Activated T-cell treated with anti-CD3 and anti-CD28 coated beads, Interleukin-2, amount 50 U/mL, for 4 hours (primary cell): Measurements from ENCODE around the gene PRRT1B. TPM values are rescaled to one million over a fixed set of nuclear protein-coding genes. Genes with fewer than 3 reads are reported as not detected.
"Not testable (repeated sequence)": the region's sequence is repeated elsewhere in the genome, so short reads cannot be mapped to it uniquely, and the experiment has no call there.

Source experiments
- ATAC-seq, 2 donors: fragments of 200-7000 bp; cut with Tn5 transposase; one replicate each; pipeline ENCODE4 v1.10.0; 2021
- DNase-seq: peaks from one replicate; pipeline ENCODE4 v3.0.0-alpha.2; 2020
- H3K27me3 Mint-ChIP-seq: one replicate; pipeline ENCODE4 v1.8.0; 2021; ENCODE audit warnings: low read depth, mixed read lengths
- H3K36me3 Mint-ChIP-seq: one replicate; pipeline ENCODE4 v1.8.0; 2022; ENCODE audit warnings: mixed read lengths; ENCODE audit not compliant: insufficient read depth
- H3K4me1 Mint-ChIP-seq: one replicate; pipeline ENCODE4 v1.8.0; 2021; ENCODE audit warnings: low read depth, mixed read lengths
- H3K4me3 Mint-ChIP-seq: one replicate; pipeline ENCODE4 v1.8.0; 2021; ENCODE audit warnings: mild to moderate bottlenecking, moderate library complexity, mixed read lengths
- H3K9me3 Mint-ChIP-seq: one replicate; pipeline ENCODE4 v1.8.0; 2021; ENCODE audit warnings: mixed read lengths
- total RNA-seq, 3 donors: library from RNA; stranded (reverse); gene quantifications; one replicate each; pipeline ENCODE4 v1.2.1, GENCODE V29; 2021

PRRT1B gene
- total RNA-seq, 3 donors from 2014 or later, result not detected

DNA sequence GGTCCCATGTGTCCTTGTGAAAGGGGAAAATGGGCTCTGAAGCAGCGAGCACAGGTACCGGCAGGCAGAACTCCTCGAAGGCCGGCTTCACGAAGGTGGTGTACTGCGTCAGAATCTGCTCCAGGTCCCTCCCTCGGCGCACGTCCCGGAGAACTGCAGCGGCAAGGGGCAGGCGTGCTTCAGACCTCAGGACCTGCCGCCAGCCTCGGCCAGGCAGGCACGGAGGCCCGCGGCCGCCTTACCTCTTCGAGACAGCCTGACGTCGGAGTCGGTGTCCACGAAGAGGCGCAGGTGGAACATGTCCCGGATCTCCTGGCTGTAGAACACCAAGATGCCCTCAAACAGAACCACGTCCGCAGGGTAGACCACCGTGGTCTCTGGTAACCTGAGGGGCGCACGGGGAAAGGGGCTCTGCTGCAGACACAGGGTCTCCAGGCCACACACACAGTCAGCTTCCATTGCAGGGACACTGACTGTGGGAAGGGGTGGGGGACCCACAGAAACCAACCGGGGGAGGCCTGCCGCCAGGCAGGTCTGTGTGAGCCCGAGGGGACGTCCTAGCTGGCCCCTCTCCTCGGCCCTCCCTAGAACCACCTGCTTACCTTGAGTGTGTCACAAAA, 16.3 kb upstream of the PRRT1B start:
- Mint-ChIP-seq H3K36me3 (peaks cover 22% of the 10 kb centered on the region), H3K9me3 (no peaks in the 10 kb centered on the region), H3K27me3 (no peaks in the 10 kb centered on the region), H3K4me3 (peak overlapping the region; percentile 80), H3K4me1 (peaks cover 12% of the 10 kb centered on the region)
- DNase-seq (no peak), ATAC-seq (no peak)

DNA sequence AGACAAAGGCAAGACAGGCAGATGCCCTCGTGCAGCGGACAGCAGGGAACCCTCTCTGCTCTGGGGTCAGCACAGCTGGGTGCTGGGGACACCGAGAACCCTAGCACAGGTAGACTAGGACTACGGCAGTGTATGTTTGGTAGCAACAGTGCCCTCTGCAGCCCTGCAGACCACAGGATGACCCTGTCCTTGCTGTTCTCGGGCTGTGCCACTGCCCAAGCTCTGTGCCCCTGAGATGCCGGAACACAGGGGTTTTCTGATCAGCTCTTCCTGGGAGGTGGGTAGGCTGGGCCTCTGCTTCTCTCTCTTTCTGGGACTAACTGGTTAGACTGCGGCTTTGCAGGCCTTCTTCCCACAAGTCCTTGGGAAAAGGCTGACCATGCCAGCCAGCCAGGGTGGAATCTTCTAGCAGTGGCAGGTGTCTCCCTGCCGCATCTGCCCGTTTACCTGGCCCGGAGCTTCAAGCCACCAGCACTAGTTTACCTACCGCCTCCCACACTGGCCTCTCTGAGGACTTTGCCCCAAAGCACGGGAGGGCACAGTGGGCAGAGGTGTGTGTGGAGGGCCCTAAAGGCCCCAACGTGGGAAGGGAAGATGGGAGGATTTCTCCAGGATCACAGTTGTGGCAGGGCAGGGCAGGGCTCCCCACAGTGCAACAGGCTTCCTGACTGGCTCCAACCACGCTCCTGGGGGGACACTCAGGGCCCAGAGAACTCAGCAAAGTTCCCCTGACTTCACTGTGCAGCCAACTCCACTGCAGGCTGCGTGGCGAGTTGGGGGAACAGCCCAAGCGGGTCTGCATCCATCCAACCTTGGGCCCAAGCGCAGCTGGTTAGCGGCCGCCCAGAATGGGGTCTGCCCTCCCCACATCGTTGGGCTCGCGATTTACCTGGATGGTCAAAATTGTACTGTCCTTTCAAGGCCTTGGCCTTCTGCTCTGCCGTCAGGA, 15.5 kb upstream of the PRRT1B start:
- ATAC-seq, result no peak
- Mint-ChIP-seq H3K27me3 (no peaks in the 10 kb centered on the region), H3K4me1 (peaks cover 18% of the 10 kb centered on the region), H3K9me3 (no peaks in the 10 kb centered on the region), H3K36me3 (peaks cover 18% of the 10 kb centered on the region), H3K4me3 (peak overlapping the region; percentile 80)
- DNase-seq, result no peak

DNA sequence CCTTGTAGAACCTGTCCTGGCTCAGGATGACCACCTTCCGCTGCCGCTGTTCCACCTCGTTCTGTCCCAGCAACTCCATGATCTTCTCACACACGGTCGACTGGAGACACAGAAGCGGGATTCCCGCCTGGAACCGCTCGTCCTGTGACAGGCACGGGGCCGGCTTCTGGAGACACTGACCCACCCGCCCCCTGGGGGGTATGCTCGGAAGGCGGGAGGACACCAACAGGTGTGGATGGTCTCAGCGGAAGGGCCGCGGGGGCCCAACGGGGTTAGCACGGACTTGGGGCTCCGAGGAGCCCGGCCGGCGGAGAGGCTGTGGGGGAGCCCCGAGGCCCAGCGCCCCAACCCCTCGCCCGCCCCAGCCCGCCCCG, 14.8 kb upstream of the PRRT1B start:
- Mint-ChIP-seq H3K9me3 (no peaks in the 10 kb centered on the region), H3K4me1 (peaks cover 24% of the 10 kb centered on the region), H3K36me3 (peaks cover 15% of the 10 kb centered on the region), H3K4me3 (peak overlapping the region; percentile 80), H3K27me3 (no peaks in the 10 kb centered on the region)
- no peak for DNase-seq
- ATAC-seq, result peak; percentile 38

DNA sequence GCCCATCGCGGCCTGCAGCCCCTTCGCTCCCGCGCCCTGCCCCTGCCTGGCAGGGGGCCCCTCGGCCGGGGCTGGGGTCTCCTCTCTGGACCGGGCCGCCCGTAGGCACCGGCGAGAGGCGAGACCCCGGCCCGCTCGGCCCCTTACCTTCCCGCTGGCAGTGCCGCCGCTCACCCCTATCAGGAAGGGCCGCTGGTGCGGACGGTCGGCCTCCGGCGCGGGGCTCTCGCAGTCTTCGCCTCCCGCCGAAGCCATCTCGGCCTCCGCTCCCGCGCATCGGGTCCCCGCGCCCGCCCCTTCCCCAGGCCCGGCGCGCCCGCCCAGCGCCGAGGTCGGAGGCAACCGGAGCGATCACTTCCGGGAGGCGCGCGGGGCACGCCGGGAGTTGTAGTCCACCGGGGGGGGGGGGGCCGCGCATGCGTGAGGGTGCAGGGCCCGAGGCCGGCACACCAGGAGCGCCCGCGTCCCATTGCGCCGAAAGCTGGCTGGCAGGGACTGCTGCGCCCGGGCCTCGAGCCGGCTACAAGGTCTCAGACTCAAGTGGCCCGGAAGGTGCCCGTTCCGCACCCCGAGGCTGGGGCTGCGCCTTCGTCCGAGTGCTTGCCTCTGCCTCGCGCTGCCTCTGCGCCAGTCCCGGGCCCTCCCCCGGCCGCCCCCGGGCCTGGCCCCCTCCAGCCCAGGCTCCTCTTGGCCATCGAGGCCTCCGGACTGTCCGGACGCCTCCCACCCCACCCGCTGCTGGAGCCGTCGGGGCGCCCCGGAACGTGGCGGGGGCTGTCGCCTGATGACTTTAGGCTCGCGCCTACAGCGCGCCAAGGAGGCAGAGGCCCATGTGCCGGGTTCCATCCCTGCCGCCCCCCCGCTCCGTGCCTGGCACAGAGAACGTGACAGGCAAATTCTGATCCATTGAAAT, 14.1 kb upstream of the PRRT1B start, which contains the start of gene UCK1:
TSS of gene UCK1 (minus strand) at position 344 of the 913 bp plus-strand sequence. CDS start at position 255, 89 bp downstream.
- Mint-ChIP-seq H3K27me3 (no peaks in the 10 kb centered on the region), H3K4me1 (peaks cover 26% of the 10 kb centered on the region), H3K36me3 (peaks cover 11% of the 10 kb centered on the region), H3K9me3 (no peaks in the 10 kb centered on the region), H3K4me3 (peak within 1 kb of the TSS; percentile 80)
- ATAC-seq, result peak; percentile 95 to 96
- DNase-seq, result peak; percentile 70

DNA sequence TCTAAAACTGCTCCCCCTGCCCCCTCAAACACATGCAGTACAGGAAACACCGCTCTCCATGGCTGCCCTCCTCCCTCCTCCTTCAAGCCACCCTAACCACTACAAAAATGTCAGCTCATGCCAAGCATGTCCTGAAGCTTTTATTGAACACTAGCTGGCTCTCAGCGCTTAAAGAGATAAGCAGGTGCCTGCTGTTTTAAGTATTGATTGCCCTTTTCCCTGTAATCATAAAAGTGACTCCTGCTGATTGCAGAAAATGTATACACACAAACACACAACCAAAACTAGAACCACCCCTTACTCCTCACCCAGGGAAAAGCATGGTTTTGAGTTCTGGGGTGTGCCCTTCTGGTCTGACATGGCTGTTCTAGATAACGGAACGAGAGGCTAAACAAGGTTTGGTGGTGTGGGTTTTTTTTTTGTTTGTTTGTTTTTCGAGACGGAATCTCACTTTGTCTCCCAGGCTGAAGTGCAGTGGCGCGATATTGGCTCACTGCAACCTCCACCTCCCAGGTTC, 10.5 kb upstream of the PRRT1B start:
- no peaks in the 10 kb centered on the region for H3K27me3 Mint-ChIP-seq
- DNase-seq (no peak), ATAC-seq (no peak)
- H3K4me1 Mint-ChIP-seq, result peaks cover 27% of the 10 kb centered on the region
- H3K4me3 Mint-ChIP-seq, result peak overlapping the region; percentile 21
- no peaks in the 10 kb centered on the region for H3K9me3 Mint-ChIP-seq
- H3K36me3 Mint-ChIP-seq, result no peaks in the 10 kb centered on the region

DNA sequence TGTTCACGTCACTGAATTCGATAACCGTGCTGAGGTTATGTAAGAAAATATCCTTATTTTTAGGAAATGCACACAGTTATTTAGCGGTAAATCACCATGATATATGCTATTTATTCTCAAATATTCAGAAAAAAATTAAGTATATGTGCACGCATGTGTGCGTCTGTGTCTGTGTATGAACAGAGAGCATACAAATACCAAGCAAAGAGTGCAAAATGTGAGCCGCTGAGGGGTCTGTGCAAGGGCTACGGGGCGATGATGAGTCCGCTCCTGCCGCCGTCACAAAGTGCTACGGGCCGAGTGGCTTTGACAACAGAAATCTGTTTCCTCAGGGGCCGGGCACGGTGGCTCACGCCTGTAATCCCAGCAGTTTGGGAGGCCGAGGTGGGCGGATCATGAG, 7.4 kb upstream of the PRRT1B start:
- no peak for DNase-seq
- Mint-ChIP-seq H3K4me3 (no peak overlapping the region), H3K4me1 (peaks cover 34% of the 10 kb centered on the region), H3K36me3 (no peaks in the 10 kb centered on the region), H3K9me3 (peaks cover 4% of the 10 kb centered on the region), H3K27me3 (no peaks in the 10 kb centered on the region)
- no peak for ATAC-seq

DNA sequence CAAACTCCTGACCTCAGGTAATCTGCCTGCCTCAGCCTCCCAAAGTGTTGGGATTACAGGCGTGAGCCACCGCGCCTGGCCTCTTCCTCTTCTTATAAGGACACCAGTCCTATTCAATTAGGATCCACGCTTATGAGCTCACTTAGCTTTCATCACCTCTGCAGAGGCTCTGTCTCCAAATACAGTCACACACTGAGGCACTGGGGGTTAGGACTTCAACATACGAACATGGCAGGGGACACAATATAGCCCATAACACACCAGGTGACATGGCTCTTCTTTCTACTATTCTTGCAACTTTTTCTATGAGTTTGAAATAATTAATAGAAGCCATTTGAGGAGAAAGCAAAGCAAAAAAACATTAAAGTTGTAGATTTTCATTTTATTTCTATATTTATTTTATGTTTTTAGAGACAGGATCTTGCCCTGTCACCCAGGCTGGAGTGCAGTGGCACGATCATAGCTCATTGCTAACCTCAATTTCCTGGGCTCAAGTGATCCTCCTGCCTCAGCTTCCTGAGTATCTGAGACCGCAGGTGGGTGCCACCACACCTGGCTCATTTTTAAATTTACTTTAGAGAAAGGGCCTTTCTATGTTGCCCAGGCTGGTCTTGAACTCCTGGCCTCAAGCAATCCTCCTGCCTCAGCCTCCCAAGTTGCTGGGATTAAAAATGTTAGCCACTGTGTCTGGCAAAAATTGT, 6.0 kb upstream of the PRRT1B start:
- H3K9me3 Mint-ChIP-seq, result peaks cover 11% of the 10 kb centered on the region
- peaks cover 33% of the 10 kb centered on the region for H3K4me1 Mint-ChIP-seq
- no peaks in the 10 kb centered on the region for H3K27me3 Mint-ChIP-seq
- DNase-seq, result no peak
- no peak overlapping the region for H3K4me3 Mint-ChIP-seq
- ATAC-seq, result peak; percentile 34 to 41
- H3K36me3 Mint-ChIP-seq, result peaks cover under 1% of the 10 kb centered on the region

DNA sequence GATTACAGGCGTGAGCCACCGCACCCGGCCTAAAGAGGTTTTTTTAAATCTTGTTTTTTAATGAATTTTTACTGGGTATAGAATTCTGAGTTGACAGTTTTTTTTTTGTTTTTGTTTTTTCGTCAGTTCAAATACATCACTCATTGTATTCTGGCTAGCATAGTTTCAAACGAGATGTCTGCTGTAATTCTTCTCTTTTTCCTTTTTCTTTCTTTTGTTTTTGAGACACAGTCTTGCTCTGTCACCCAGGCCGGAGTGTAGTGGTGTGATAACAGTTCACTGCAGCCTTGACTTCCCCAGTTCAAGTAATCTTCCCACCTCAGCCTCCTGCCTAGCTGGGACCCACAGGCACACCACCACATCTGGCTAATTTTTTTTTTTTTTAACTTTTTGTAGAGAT, 2.2 kb upstream of the PRRT1B start:
- ATAC-seq, result no peak
- no peak overlapping the region for H3K4me3 Mint-ChIP-seq
- H3K4me1 Mint-ChIP-seq, result peaks cover 26% of the 10 kb centered on the region
- DNase-seq, result no peak
- peaks cover 23% of the 10 kb centered on the region for H3K27me3 Mint-ChIP-seq
- peaks cover 11% of the 10 kb centered on the region for H3K9me3 Mint-ChIP-seq
- H3K36me3 Mint-ChIP-seq, result peaks cover 3% of the 10 kb centered on the region

DNA sequence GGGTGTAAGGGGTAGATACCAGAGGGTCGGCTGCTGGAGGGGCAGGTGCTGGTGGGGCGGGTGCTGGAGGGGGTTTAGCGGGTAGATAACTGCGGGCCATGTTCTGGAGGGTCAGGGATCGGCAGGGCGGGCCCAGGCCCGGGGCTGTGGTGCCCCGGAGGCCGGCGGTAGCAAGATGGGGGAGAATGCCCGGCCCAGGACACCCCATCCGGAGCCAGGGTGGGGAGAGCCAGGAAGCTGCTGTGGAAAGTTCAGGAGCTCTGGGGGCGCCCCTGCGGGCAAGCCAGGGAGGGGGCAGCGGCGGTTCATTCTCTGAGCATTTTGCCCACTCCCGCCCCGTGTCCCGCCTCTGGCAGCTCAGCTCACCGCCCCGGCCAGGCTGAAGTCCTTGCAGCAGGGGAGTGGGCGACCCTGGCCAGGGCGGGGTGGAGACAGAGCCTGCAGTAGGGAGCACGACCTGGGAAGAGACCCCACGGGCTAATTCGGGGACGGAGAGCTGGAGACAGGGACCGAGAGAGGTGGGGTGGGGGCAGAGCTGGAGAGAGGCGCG, 538 bp downstream of the PRRT1B start:
- no peak for DNase-seq
- Mint-ChIP-seq H3K4me3 (no peak overlapping the region), H3K4me1 (peaks cover 9% of the 10 kb centered on the region), H3K9me3 (peaks cover 17% of the 10 kb centered on the region), H3K27me3 (peaks cover 42% of the 10 kb centered on the region), H3K36me3 (peaks cover 7% of the 10 kb centered on the region)
- ATAC-seq, result peak; percentile 22 to 27

DNA sequence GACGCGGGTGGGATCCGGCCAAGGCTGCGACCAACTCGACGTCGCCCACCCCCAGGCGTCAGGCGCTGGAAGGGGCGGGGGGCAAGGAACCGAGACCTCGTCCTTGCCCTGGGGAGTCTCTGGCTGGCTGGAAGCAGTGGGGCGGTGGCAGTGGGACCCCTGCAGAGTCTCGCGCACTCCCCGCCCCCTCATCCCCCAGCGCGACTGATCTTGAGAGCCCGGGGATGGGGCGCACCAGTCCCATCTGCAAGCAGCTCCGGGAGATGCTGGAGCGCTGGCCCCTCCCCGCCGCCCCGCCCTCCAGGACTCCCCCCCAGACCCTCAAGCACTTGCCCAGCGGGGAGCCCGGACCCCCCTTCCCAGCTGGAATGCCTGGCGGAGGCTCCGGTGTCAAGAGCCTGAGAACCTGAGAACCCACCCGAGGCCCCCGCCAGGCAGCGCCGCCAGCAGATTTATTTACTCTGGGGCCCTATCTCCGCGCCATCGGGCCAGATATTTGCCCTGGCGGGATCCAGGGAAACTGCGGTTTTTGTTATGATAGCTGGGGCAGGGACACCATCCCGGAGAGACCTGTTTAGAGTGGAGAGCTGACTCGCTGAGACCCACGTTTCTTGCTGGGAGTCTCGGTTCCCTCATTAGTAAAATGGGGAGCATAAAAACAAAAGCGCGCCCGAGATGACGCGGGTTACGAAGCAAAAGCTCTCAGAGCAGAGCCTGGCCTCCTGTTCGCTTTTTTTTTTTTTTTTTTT, 1.2 kb downstream of the PRRT1B start:
- ATAC-seq (peak; percentile 70 to 76), DNase-seq (no peak)
- Mint-ChIP-seq H3K27me3 (peaks cover 43% of the 10 kb centered on the region), H3K4me3 (peak overlapping the region; percentile 74), H3K4me1 (peaks cover 8% of the 10 kb centered on the region), H3K36me3 (peaks cover 7% of the 10 kb centered on the region), H3K9me3 (peaks cover 17% of the 10 kb centered on the region)

DNA sequence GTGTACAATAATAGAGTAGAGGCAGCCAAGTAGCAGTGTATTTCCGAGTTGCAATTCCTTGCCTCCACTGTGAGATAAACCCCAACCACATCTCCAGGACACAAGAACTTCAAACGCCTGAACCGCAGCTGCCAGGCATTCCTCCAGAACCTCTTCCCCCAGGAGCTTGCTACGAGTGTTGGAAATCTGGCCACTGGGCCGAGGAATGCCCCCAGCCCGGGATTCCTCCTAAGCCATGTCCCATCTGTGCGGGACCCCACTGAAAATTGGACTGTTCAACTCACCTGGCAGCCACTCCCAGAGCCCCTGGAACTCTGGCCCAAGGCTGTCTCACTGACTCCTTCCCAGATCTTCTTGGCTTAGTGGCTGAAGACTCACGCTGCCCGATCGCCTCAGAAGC, 3.9 kb downstream of the PRRT1B start:
- H3K9me3 Mint-ChIP-seq, ATAC-seq, H3K4me1 Mint-ChIP-seq, DNase-seq, H3K36me3 Mint-ChIP-seq, H3K4me3 Mint-ChIP-seq: not testable (repeated sequence)
- H3K27me3 Mint-ChIP-seq, result peaks cover 61% of the 10 kb centered on the region

DNA sequence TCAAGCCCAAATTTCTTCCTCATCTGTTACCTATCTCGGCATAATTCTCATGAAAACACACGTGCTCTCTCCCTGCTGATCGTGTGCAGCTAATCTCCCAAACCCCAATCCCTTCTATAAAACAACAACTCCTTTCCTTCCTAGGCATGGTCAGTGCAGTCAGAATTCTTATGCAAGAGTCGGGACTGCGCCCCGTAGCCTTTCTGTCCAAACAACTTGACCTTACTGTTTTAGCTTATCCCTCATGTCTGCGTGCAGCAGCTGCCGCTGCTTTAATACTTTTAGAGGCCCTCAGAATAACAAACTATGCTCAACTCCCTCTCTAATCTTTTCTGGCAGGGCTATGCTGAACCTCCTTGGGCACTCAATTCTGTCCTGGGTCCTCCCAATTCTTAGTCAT, 5.1 kb downstream of the PRRT1B start:
- not testable (repeated sequence) for H3K9me3 Mint-ChIP-seq, ATAC-seq, H3K4me3 Mint-ChIP-seq, DNase-seq, H3K4me1 Mint-ChIP-seq, H3K36me3 Mint-ChIP-seq
- peaks cover 65% of the 10 kb centered on the region for H3K27me3 Mint-ChIP-seq

DNA sequence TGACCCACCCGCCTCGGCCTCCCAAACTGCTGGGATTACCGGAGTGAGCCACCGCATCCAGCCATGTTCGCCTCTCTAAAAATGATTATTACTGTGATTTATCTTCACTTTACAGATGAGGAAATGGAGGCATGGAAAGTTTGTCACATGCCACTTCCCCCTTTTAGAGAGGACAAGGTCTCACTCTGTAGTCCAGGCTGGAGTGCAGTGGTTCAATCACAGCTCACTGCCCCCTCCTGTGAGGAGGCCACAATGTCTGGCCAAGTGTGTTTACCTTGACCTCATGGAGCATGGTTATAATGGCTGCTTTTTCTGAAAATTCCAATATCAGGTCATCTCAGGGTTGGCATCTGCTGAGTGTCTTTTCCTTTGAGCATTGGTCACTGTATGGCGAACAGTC, 6.7 kb downstream of the PRRT1B start:
- DNase-seq (no peak), ATAC-seq (no peak)
- Mint-ChIP-seq H3K4me1 (peaks cover 7% of the 10 kb centered on the region), H3K36me3 (peaks cover 4% of the 10 kb centered on the region), H3K4me3 (no peak overlapping the region), H3K9me3 (peaks cover 6% of the 10 kb centered on the region), H3K27me3 (peaks cover 62% of the 10 kb centered on the region)
